GM12878 (cell line): ENCODE measurements around the gene MEF2C. TPM values are rescaled to one million over a fixed set of nuclear protein-coding genes. Genes with fewer than 3 reads are reported as not detected.
"Not testable (repeated sequence)": the region's sequence is repeated elsewhere in the genome, so short reads cannot be mapped to it uniquely, and the experiment has no call there.

ENCODE experiments used
- ATAC-seq: fragments of 200-7000 bp; cut with Tn5 transposase; 3 replicates; pipeline ENCODE4 v1.9.1; 2020; ENCODE audit warnings: mild to moderate bottlenecking, moderate library complexity
- BruUV-seq: library from RNA; stranded (reverse); fragments of 400-500 nt; replicated peaks from 2 replicates; lab custom pipeline; 2021; lab: Mats Ljungman, UMichigan
- CTCF ChIA-PET: fragments of 300-600 bp; sonication (Branson Sonifier 250); formaldehyde crosslinking; extraction: SDS; loops from one replicate; lab custom pipeline; 2021; ENCODE audit warnings: inconsistent platforms; lab: Yijun Ruan, JAX
- POLR2A ChIA-PET: fragments of 350-600 bp; formaldehyde crosslinking; extraction: SDS; loops from one replicate; lab custom pipeline; 2021; ENCODE audit warnings: inconsistent platforms; lab: Charles Lee
- RAD21 ChIA-PET: fragments of 300-600 bp; sonication (Branson Sonifier 250); formaldehyde crosslinking; loops from one replicate; lab custom pipeline; 2023; ENCODE audit warnings: antibody characterized with exemption; ENCODE audit not compliant: unreplicated experiment; lab: Charles Lee
- SMC1A ChIA-PET: fragments of 300-600 bp; sonication (Branson Sonifier 250); formaldehyde crosslinking; loops from one replicate; lab custom pipeline; 2023; ENCODE audit not compliant: unreplicated experiment, uncharacterized antibody; lab: Charles Lee
- DNase-seq: peaks from one replicate; pipeline ENCODE4 v3.0.0-alpha.2; 2011; ENCODE audit warnings: low read depth, low spot score
- FAIRE-seq: peaks from 3 replicates; lab custom pipeline; 2011; peaks lifted over from hg19 to GRCh38; lab: Jason Lieb, UNC
- H2AFZ ChIP-seq: 2 replicates; pipeline ENCODE4 v1.6.0; 2011; ENCODE audit warnings: low read depth, low read length, control low read depth; ENCODE audit not compliant: control insufficient read depth
- H3K27ac ChIP-seq: 2 replicates; pipeline ENCODE4 v1.5.1; 2011; ENCODE audit warnings: control low read depth; ENCODE audit not compliant: control insufficient read depth, insufficient read depth
- H3K27me3 ChIP-seq, 2 experiments: replicated peaks in 1 of 2; 2 replicates each; pipeline versions ENCODE4 v1.6.0 to v1.6.1; 2011; ENCODE audit warnings: low read length in 1 of 2; ENCODE audit not compliant: control insufficient read depth in 2 of 2, insufficient read depth in 2 of 2
- H3K36me3 ChIP-seq, 2 experiments: 2 replicates each; pipeline ENCODE4 v1.5.1; 2011; ENCODE audit warnings: low read length in 1 of 2; ENCODE audit not compliant: control insufficient read depth in 2 of 2, insufficient read depth in 2 of 2
- H3K4me1 ChIP-seq: 2 replicates; pipeline ENCODE4 v1.6.1; 2011; ENCODE audit warnings: mild to moderate bottlenecking, low read length, moderate library complexity, mixed read lengths; ENCODE audit not compliant: control insufficient read depth, insufficient read depth
- H3K4me2 ChIP-seq: 2 replicates; pipeline ENCODE4 v1.6.0; 2011; ENCODE audit warnings: control low read depth; ENCODE audit not compliant: control insufficient read depth, insufficient read depth
- H3K4me3 ChIP-seq: fragments of 200-600 bp; sonication (generic); 2 replicates; pipeline ENCODE4 v1.5.1; 2016
- H3K79me2 ChIP-seq: 2 replicates; pipeline ENCODE4 v1.6.0; 2011; ENCODE audit warnings: low read length; ENCODE audit not compliant: control insufficient read depth, insufficient read depth
- H3K9ac ChIP-seq: 2 replicates; pipeline ENCODE4 v1.8.0; 2011; ENCODE audit warnings: low read length, control low read depth, mixed read lengths; ENCODE audit not compliant: control insufficient read depth, insufficient read depth
- H3K9me3 ChIP-seq: replicated peaks from 3 replicates; pipeline ENCODE4 v1.5.1; 2011; ENCODE audit warnings: mild to moderate bottlenecking, low read length; ENCODE audit not compliant: control insufficient read depth, insufficient read depth
- H4K20me1 ChIP-seq: 2 replicates; pipeline ENCODE4 v1.6.0; 2011; ENCODE audit not compliant: control insufficient read depth, insufficient read depth
- CBX5 ChIP-seq: sonication (generic); IDR thresholded peaks from 2 replicates; pipeline ENCODE4 v1.6.1; 2016; ENCODE audit warnings: low read depth, moderate library complexity, mild to moderate bottlenecking, inconsistent platforms
- EZH2 ChIP-seq: IDR thresholded peaks from 2 replicates; pipeline ENCODE4 v1.6.1; 2012; ENCODE audit warnings: low read depth, mild to moderate bottlenecking, control low read depth, inconsistent platforms, low read length, borderline replicate concordance; ENCODE audit not compliant: control insufficient read depth
- RUNX3 ChIP-seq: IDR thresholded peaks from 2 replicates; pipeline ENCODE4 v1.6.1; 2012; ENCODE audit warnings: low read length, inconsistent platforms
- WGBS: methylation state at CpG from one replicate; pipeline ENCODE4 v1.1.6; 2016; ENCODE audit warnings: low lambda C conversion rate; ENCODE audit not compliant: insufficient replicate concordance, insufficient coverage; ENCODE audit errors: missing lambda C conversion rate; 5-methylcytosine and 5-hydroxymethylcytosine counted together
- in situ Hi-C: fragments of 300-500 bp; cut with MboI; formaldehyde crosslinking; loops from 9 replicates; pipeline ENCODE4 v1.14.3; 2018; ENCODE audit warnings: mixed read lengths
- intact Hi-C: fragments of 100-400 bp; cut with micrococcal nuclease; formaldehyde crosslinking; loops from one replicate; pipeline ENCODE4 v1.14.2; 2022; ENCODE audit not compliant: unreplicated experiment
- polyA plus RNA-seq, 11 experiments: library from polyadenylated mRNA; depleted of rRNA in 4 of 11; unstranded in 6 of 11; stranded (reverse) in 5 of 11; fragments of >200 nt; fragmentation: Nextera tagmentation in 4 of 11; fragmentation: Illumina TruSeq in 1 of 11; extraction: Ambion mirVana in 4 of 11; extraction: Trizol in 1 of 11; gene quantifications; 1 replicate in 1 of 11; 2 replicates in 10 of 11; pipeline versions ENCODE4 v1.2.1 to v1.2.3, GENCODE V29; 2011 to 2016; ENCODE audit warnings: inconsistent platforms in 2 of 11, missing spikeins in 2 of 11, low read depth in 1 of 11
- total RNA-seq, 4 experiments: library from RNA; depleted of rRNA in 3 of 4; stranded (reverse); fragments of >200 nt in 3 of 4; fragmentation: Illumina TruSeq in 1 of 4; extraction: Trizol in 1 of 4; gene quantifications; 2 replicates each; pipeline versions ENCODE4 v1.2.1 to v1.2.3, GENCODE V29; 2013 to 2021

Gene MEF2C
- total and polyA plus RNA-seq, 10 of the 15 experiments (the other 5 are each of a cell fraction or from before 2014, with no cell fraction given), result 104 to 225 (median 180) TPM

DNA sequence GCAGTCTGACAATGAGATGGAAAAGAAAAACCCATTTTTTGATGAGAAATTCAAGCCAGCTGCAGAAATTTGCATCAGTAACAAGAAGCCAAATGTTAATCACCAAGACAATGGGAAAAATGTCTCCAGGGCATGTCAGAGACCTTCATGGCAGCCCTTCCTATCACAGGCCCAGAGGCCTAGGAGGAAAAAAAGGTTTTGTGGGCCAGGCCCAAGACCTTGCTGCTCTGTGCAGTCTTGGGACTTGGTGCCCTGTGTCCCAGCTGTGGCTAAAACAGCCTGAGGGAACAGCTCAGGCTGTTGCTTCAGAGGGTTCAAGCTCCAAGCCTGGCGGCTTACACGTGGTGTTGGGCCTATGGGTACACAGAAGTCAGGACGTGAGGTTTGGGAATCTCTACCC lies 26.6 kb downstream of the MEF2C start:
- Histone ChIP-seq H3K9me3 (peaks cover 45% of the 10 kb centered on the region), H3K36me3 (peaks cover 0 to 39% of the 10 kb centered on the region in 2 experiments), H3K79me2 (peaks cover 59% of the 10 kb centered on the region)
- H3K27ac ChIP-seq, CTCF ChIA-PET, intact Hi-C loops, RAD21 ChIA-PET, H2AFZ ChIP-seq, H3K4me1 ChIP-seq, H3K9ac ChIP-seq, ATAC-seq, FAIRE-seq, H3K4me2 ChIP-seq, H3K4me3 ChIP-seq, BruUV-seq, in situ Hi-C loops, POLR2A ChIA-PET, DNase-seq, H3K27me3 ChIP-seq, H4K20me1 ChIP-seq: not testable (repeated sequence)
- 0 out of 2 replicates have a peak, but pooled peaks have one; percentile 43 for TF ChIP-seq CBX5
- SMC1A ChIA-PET, result interaction anchor here (0.7 kb wide), 1 partner anchor 9 kb away, joined by 4 read pairs; no protein-coding TSS in a partner anchor
- WGBS, result 100% methylated on average over 2 of the region's 3 CpGs

DNA sequence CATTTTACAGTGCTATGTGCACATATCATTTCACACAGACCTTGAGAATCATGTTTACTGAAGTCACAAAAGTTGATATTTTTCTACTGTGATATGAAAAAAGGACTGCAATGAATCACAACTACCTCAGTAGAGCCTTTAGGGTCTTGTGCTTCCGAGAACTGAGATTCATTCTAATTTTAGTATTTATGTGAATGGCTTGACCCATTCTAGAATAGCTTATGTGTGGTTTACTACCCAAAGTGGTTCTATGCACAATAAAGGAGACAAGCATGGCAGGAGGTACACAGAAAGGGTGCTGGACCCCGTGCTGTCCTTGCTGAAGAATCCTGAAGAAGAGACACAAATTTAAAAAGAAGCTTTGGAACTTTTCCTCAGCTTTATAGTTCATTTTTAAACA lies 28.2 kb downstream of the MEF2C start:
- no peaks in the 10 kb centered on the region for H3K4me1 ChIP-seq
- POLR2A ChIA-PET, result interaction anchor here (1.3 kb wide), 1 partner anchor 18 kb away, joined by 3 read pairs; no protein-coding TSS in a partner anchor
- peaks cover 43% of the 10 kb centered on the region for H3K9me3 ChIP-seq
- CTCF ChIA-PET, result interaction anchor here (1.1 to 1.2 kb wide), 2 partner anchors 9 to 16 kb away, joined by 4 to 5 read pairs; no protein-coding TSS in a partner anchor
- peaks cover 63% of the 10 kb centered on the region for H3K79me2 ChIP-seq
- in situ Hi-C loops (no loop called here), intact Hi-C loops (no loop called here)
- H2AFZ ChIP-seq, result no peak overlapping the region
- DNase-seq (no peak), ATAC-seq (peak; percentile 53), FAIRE-seq (no peak)
- H3K9ac ChIP-seq, result no peak overlapping the region
- 0% methylated on average over 2 of the region's 2 CpGs for WGBS
- no peaks in the 10 kb centered on the region for H3K27me3 ChIP-seq
- no peak overlapping the region; the same call in 1 of the 2 replicates for H3K27ac ChIP-seq
- no TSS peak for BruUV-seq
- SMC1A ChIA-PET, result interaction anchor here (0.7 kb wide), 1 partner anchor 12 kb away, joined by 3 read pairs; no protein-coding TSS in a partner anchor
- RAD21 ChIA-PET, result interaction anchor here (1.5 kb wide), 1 partner anchor 12 kb away, joined by 4 read pairs; no protein-coding TSS in a partner anchor
- H3K4me3 ChIP-seq, result no peak overlapping the region
- peaks cover 0 to 31% of the 10 kb centered on the region in 2 experiments; a peak in 3 of 4 replicates for H3K36me3 ChIP-seq
- H4K20me1 ChIP-seq, result no peaks in the 10 kb centered on the region
- TF ChIP-seq RUNX3 (peak; percentile 29; the same call in 1 of the 2 replicates), EZH2 (no peak)
- TF ChIP-seq, all 136 proteins: peak for 1
- H3K4me2 ChIP-seq, result no peak overlapping the region
